HG03066 (cell line): ENCODE results near the gene NAALADL2.

ENCODE experiments used
- ATAC-seq: cut with Tn5 transposase; IDR thresholded peaks from one replicate; pipeline ENCODE4 v1.9.1; 2021; ENCODE audit warnings: low read depth; ENCODE audit not compliant: unreplicated experiment

NAALADL2 gene

GRCh38 chr3:175679568-175679967, 820.4 kb downstream of the NAALADL2 start:
- ATAC-seq, result no peak

GRCh38 chr3:175692256-175692655, 833.1 kb downstream of the NAALADL2 start:
- ATAC-seq, result no peak

GRCh38 chr3:175695251-175695650, 836.1 kb downstream of the NAALADL2 start:
- no peak for ATAC-seq

- ATAC-seq, result no peak
These were observed 843.8 kb downstream of the NAALADL2 start for GRCh38 chr3:175702956-175703355.

GRCh38 chr3:175704366-175705055, 845.4 kb downstream of the NAALADL2 start:
- no peak for ATAC-seq

- no peak for ATAC-seq
These were observed 854.1 kb downstream of the NAALADL2 start for GRCh38 chr3:175713268-175713667.

- no peak for ATAC-seq
These were observed 857.3 kb downstream of the NAALADL2 start for GRCh38 chr3:175716446-175716845.

GRCh38 chr3:175726228-175726627, 867.1 kb downstream of the NAALADL2 start:
- no peak for ATAC-seq

GRCh38 chr3:175728566-175728965, 869.4 kb downstream of the NAALADL2 start:
- no peak for ATAC-seq

- no peak for ATAC-seq
These were observed 870.3 kb downstream of the NAALADL2 start for GRCh38 chr3:175729466-175729865.

- no peak for ATAC-seq
These were observed 872.4 kb downstream of the NAALADL2 start for GRCh38 chr3:175731543-175731942.

GRCh38 chr3:175732017-175732416, 872.9 kb downstream of the NAALADL2 start:
- no peak for ATAC-seq

- no peak for ATAC-seq
These were observed 876.7 kb downstream of the NAALADL2 start for GRCh38 chr3:175735866-175736265.

- ATAC-seq, result no peak
These were observed 878.8 kb downstream of the NAALADL2 start for GRCh38 chr3:175737646-175738572.

- no peak for ATAC-seq
These were observed 882.8 kb downstream of the NAALADL2 start for GRCh38 chr3:175741951-175742350.

- no peak for ATAC-seq
These were observed 884.7 kb downstream of the NAALADL2 start for GRCh38 chr3:175743733-175744400.

GRCh38 chr3:175746308-175746707, 887.2 kb downstream of the NAALADL2 start:
- no peak for ATAC-seq

- ATAC-seq, result no peak
These were observed 889.1 kb downstream of the NAALADL2 start for GRCh38 chr3:175748087-175748730.

- ATAC-seq, result no peak
These were observed 890.8 kb downstream of the NAALADL2 start for GRCh38 chr3:175749981-175750380.

GRCh38 chr3:175751089-175751488, 892.0 kb downstream of the NAALADL2 start:
- no peak for ATAC-seq

- no peak for ATAC-seq
These were observed 904.8 kb downstream of the NAALADL2 start for GRCh38 chr3:175763948-175764347.
